ENCODE measurements around the gene LKAAEAR1.

DNA sequence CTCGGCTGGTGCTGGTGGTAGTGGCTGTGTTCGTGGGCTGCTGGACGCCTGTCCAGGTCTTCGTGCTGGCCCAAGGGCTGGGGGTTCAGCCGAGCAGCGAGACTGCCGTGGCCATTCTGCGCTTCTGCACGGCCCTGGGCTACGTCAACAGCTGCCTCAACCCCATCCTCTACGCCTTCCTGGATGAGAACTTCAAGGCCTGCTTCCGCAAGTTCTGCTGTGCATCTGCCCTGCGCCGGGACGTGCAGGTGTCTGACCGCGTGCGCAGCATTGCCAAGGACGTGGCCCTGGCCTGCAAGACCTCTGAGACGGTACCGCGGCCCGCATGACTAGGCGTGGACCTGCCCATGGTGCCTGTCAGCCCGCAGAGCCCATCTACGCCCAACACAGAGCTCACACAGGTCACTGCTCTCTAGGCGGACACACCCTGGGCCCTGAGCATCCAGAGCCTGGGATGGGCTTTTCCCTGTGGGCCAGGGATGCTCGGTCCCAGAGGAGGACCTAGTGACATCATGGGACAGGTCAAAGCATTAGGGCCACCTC, 14.3 kb upstream of the LKAAEAR1 start:
- TF ChIP-seq EZH2 (IDR thresholded peaks at IDR 0.05; ENCODE audit: borderline replicate concordance, low read length): no peak
- TF ChIP-seq, protein P1, sequence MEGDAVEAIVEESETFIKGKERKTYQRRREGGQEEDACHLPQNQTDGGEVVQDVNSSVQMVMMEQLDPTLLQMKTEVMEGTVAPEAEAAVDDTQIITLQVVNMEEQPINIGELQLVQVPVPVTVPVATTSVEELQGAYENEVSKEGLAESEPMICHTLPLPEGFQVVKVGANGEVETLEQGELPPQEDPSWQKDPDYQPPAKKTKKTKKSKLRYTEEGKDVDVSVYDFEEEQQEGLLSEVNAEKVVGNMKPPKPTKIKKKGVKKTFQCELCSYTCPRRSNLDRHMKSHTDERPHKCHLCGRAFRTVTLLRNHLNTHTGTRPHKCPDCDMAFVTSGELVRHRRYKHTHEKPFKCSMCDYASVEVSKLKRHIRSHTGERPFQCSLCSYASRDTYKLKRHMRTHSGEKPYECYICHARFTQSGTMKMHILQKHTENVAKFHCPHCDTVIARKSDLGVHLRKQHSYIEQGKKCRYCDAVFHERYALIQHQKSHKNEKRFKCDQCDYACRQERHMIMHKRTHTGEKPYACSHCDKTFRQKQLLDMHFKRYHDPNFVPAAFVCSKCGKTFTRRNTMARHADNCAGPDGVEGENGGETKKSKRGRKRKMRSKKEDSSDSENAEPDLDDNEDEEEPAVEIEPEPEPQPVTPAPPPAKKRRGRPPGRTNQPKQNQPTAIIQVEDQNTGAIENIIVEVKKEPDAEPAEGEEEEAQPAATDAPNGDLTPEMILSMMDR (conservative IDR thresholded peaks at IDR 0.05 in 1 of 2, IDR thresholded peaks at IDR 0.05 in 1 of 2; ENCODE audit: extremely low read depth in 1 of 2, insufficient read depth in 1 of 2, low read depth in 1 of 2, low read length in 2 of 2): no peak

All from mammary epithelial cell (primary cell).